GM18511 (cell line): ENCODE measurements around the gene ARHGAP35.
"Not testable (repeated sequence)": the region's sequence is repeated elsewhere in the genome, so short reads cannot be mapped to it uniquely, and the experiment has no call there.

Experiments used
- ATAC-seq: cut with Tn5 transposase; IDR thresholded peaks from one replicate; pipeline ENCODE4 v1.9.1; 2021; ENCODE audit warnings: mild to moderate bottlenecking, moderate library complexity; ENCODE audit not compliant: unreplicated experiment

Gene ARHGAP35

GRCh38 chr19:46860846-46861690 is at the start of gene ARHGAP35:
Gene ARHGAP35, plus strand, starts transcription at chr19:46860997. Its CDS starts 57,679 bp downstream, at chr19:46918676.
- no peak for ATAC-seq

GRCh38 chr19:46812977-46813838 is 47.6 kb upstream of the ARHGAP35 start:
- no peak for ATAC-seq

DNA sequence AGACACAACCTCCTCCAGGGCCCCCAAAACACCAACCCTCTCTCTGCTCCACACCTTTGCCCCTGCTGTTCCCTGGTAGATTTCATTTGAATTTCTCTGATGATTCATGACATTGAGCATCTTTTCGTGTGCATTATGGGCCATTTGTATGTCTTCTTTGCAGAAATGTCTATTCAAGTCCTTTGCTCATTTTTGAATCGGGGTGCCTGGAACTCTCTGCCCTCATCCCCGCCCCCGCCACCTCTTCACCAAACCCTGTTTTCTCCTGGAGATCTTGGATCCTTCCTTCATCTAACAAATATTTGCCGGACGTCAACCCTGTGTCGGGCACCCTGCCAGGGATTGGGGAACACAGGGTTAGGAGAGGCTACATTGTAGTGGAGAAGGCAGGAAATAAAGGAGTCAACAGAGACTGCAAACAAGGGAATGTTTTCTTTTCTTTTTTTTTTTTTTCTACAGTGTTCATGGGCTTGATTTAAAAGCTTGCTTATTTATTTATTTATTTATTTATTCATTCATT is 46.9 kb upstream of the ARHGAP35 start:
- ATAC-seq, result no peak

GRCh38 chr19:46815833-46816627 is 44.8 kb upstream of the ARHGAP35 start:
- ATAC-seq, result no peak

DNA sequence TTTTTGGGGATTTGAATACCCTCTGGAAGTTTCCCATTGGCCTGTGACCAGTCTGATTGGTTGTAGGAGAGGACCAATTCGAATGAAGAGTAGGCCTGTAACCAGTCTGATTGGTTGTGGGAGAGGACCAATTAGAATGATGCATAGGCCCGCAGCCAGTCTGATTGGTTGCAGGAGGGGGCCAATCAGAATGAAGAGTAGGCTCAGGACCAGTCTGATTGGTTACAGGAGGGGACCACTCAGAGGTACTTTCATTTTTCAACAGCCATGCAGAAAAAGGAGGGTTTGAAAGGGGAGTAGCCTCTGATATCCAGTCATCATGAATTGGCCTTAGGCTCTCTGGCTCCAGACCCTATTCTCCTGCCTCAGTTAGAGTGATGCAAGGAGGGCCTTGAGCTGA is 42.0 kb upstream of the ARHGAP35 start:
- no peak for ATAC-seq

DNA sequence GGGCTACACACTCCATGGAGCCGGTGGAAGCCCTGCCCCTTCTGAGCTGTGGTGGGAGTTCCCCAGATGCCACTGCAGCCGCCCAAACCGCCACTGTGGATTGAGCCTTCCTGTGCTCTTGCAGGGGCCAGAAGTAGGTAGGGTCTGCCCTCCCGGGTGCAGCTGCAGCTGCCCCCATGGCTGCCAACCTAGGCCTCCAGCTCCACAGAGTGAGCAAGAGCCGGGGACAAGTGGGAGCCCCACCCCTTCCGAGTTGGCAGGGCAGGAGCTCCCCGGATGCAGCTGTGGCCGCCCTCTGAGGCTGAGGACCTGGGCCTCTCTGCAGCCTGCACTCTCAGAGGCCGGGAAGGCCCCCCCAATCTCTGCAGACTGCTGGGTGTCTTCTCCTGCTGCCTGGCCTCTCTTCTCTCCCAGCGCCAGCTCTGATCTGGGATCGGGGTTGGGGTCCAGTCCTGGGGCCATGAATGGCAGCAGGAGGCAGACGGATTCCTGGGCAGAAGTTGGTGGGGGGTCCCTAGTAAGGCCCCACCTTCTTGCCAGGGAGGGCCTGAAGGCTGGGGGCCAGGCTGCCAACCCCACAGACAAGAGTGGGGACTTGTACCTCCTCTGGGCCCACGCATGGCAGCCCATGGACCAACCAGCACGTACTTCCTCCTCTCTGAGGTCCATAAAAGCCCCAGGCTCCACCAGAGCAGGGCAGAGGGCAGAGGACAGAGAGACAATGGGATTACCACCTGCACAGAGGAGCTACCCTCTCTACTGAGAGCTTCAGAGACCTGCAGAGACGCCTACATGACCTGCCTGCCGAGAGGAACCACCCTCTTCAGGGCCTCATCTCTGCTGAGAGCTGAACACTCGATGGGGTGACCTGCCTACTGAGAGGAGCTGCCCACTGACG is 39.0 kb upstream of the ARHGAP35 start:
- peak; percentile 66 for ATAC-seq

DNA sequence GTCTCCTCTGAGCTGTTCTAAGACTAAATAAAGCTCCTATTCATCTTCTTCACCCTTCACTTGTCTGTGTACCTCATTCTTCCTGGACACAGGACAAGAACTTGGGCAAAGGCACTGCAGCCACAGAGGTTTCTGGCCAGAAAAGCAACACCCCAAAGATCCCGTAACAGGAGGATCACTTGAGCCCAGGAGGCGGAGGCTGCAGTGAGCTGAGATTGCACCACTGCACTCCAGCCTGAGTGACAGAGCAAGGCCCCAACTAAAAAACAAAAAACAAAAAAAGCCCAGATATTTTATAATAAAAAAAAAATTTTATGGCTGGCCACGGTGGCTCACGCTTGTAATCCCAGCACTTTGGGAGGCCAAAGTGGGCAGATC is 38.4 kb upstream of the ARHGAP35 start:
- not testable (repeated sequence) for ATAC-seq

- no peak for ATAC-seq
These were observed 37.7 kb upstream of the ARHGAP35 start for GRCh38 chr19:46823049-46823448.

DNA sequence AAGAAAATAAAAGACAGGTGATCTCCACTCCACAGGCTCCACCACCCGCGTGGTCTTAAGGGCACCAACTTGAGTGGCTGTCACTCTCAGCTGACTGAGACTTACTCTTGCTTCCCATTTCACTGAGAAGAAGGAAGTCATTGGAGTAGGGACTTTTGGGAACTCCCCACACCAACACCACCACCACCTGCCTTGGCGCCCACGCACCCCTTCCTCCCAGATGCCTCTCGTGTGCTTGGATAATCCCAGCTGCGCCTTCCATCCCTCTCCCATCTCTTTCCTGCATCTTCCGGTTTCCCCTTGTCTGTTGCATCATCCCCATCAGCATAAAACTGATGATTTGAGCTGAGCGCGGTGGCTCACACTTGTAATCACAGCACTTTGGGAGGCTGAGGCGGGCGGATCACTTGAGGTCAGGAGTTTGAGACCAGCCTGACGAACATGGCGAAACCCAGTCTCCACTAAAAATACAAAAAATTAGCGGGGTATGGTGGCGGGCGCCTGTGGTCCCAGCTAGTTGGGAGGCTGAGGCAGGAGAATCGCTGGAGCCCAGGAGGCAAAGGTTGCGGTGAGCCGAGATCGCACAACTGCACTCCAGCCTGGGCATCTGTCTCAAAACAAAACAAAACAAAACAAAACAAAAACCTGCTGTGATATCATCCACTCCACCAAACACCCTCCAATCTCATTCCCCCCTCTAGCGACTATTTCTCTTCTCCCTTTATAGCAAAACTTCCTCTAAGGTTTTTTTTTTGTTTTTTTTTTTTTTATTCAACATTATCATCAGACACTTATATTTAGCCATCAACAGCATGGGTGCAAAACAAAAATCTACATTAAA is 35.7 kb upstream of the ARHGAP35 start:
- no peak for ATAC-seq

DNA sequence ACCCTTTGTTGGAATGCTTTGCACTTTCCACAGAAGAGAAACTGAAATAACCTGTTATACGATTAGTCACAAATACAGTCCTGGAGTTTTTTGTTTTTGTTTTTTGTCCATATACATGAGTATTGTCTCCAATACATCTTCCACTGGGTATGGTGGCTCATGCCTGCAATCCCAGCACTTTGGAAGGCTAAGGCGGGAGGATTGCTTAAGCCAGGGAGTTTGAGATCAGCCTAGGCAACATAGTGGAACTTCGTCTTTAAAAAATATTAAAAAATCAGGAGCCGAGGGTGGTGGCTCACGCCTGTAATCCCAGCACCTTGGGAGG is 35.1 kb upstream of the ARHGAP35 start:
- ATAC-seq, result no peak

- no peak for ATAC-seq
These were observed 32.3 kb upstream of the ARHGAP35 start for GRCh38 chr19:46828484-46828883.

DNA sequence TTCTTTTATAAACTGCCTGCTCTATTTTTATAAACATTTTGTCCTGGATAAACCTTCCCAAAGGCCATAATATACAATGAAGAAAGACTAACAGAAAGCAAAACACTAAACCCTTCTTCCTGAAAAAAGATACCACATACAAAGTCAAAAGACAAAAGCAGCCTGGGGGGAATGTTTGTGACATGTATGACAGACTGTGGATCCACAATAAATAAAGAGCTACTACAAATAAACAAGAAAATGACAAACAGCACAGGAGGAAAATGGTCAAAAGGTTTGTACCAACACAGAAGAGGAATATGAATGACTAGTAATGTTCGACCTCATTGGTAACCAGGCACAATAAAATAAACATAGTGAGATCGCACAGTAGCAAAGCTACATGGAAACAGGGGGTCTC is 29.9 kb upstream of the ARHGAP35 start:
- ATAC-seq, result no peak

GRCh38 chr19:46834121-46834520 is 26.7 kb upstream of the ARHGAP35 start:
- ATAC-seq, result no peak

GRCh38 chr19:46834984-46835383 is 25.8 kb upstream of the ARHGAP35 start:
- no peak for ATAC-seq

- ATAC-seq, result no peak
These were observed 22.6 kb upstream of the ARHGAP35 start for GRCh38 chr19:46838160-46838559.

- no peak for ATAC-seq
These were observed 20.9 kb upstream of the ARHGAP35 start for GRCh38 chr19:46839752-46840497.

- ATAC-seq, result no peak
These were observed 20.3 kb upstream of the ARHGAP35 start for GRCh38 chr19:46840498-46840942.

GRCh38 chr19:46841458-46842083 is 19.2 kb upstream of the ARHGAP35 start:
- no peak for ATAC-seq
